Natural killer cell treated with Interleukin-12 subunit alpha and Interleukin-12 subunit beta and Interleukin-15 and Interleukin-18, amount 100 ng/mL, for 72 hours (primary cell): Measurements from ENCODE around the gene ATOX1. TPM values are rescaled to one million over a fixed set of nuclear protein-coding genes. Genes with fewer than 3 reads are reported as not detected.

ENCODE experiments used
- ATAC-seq, 2 donors: fragments of 150-1000 bp; cut with Tn5 transposase in 1 of 2; sonication (Bioruptor Pico), chemical (Tn5 transposase) in 1 of 2; 2 replicates each; pipeline ENCODE4 v1.10.0; 2021
- DNase-seq: peaks from one replicate; pipeline ENCODE4 v3.0.0; 2022; ENCODE audit warnings: low spot score
- H3K27ac Mint-ChIP-seq, 2 donors: 1 replicate in 1 of 2; 2 replicates in 1 of 2; pipeline ENCODE4 v1.8.0; 2022; ENCODE audit warnings: mixed read lengths in 2 of 2, mild to moderate bottlenecking in 1 of 2, moderate library complexity in 1 of 2
- H3K27me3 Mint-ChIP-seq, 2 donors: 1 replicate in 1 of 2; 2 replicates in 1 of 2; pipeline ENCODE4 v1.8.0; 2022; ENCODE audit warnings: mixed read lengths in 2 of 2
- H3K36me3 Mint-ChIP-seq: one replicate; pipeline ENCODE4 v1.8.0; 2022; ENCODE audit warnings: mixed read lengths
- H3K4me1 Mint-ChIP-seq, 2 donors: 1 replicate in 1 of 2; 2 replicates in 1 of 2; pipeline ENCODE4 v1.8.0; 2022; ENCODE audit warnings: low read depth in 2 of 2, mixed read lengths in 2 of 2, mild to moderate bottlenecking in 1 of 2
- H3K4me3 Mint-ChIP-seq: one replicate; pipeline ENCODE4 v1.8.0; 2022; ENCODE audit warnings: mixed read lengths
- H3K9me3 Mint-ChIP-seq: 2 replicates; pipeline ENCODE4 v1.8.0; 2022; ENCODE audit warnings: mixed read lengths
- total RNA-seq, 2 donors: library from RNA; stranded (reverse); gene quantifications; one replicate each; pipeline ENCODE4 v1.2.3, GENCODE V29; 2022

Gene ATOX1
- total RNA-seq, 2 donors from 2014 or later = 60.0 to 84.9 TPM

GRCh38 chr5:151751593-151751992 is 6.8 kb downstream of the ATOX1 start:
- H3K9me3 Mint-ChIP-seq = no peaks in the 10 kb centered on the region
- no peaks in the 10 kb centered on the region for H3K36me3 Mint-ChIP-seq
- peak overlapping the region in 1 of 2 donors; percentile 41 for H3K27ac Mint-ChIP-seq
- H3K27me3 Mint-ChIP-seq = no peaks in the 10 kb centered on the region
- DNase-seq (no peak), ATAC-seq (no peak)
- H3K4me1 Mint-ChIP-seq = peaks cover 17 to 18% of the 10 kb centered on the region in 2 donors
- H3K4me3 Mint-ChIP-seq = no peak overlapping the region

DNA sequence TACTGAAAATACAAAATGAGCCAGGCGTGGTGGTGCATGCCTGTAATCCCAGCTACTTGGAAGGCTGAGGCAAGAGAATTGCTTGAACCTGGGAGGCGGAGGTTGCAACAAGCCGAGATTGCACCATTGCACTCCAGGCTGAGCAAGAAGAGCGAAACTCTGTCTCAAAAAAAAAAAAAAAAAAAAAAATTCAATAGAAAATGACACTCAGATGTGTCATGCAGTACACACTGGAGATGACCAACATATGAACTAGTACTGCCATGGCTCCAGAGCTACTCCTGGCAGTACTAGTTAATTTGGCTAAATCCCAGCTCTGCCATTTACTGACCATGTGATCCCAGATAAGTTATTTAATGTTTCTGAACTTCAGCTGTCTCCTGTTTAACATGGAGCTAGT is 7.3 kb downstream of the ATOX1 start:
- DNase-seq (no peak), ATAC-seq (no peak)
- Mint-ChIP-seq H3K4me1 (peaks cover 15 to 18% of the 10 kb centered on the region in 2 donors), H3K9me3 (no peaks in the 10 kb centered on the region), H3K27me3 (no peaks in the 10 kb centered on the region), H3K36me3 (no peaks in the 10 kb centered on the region), H3K27ac (peak overlapping the region in 1 of 2 donors; percentile 41), H3K4me3 (no peak overlapping the region)

DNA sequence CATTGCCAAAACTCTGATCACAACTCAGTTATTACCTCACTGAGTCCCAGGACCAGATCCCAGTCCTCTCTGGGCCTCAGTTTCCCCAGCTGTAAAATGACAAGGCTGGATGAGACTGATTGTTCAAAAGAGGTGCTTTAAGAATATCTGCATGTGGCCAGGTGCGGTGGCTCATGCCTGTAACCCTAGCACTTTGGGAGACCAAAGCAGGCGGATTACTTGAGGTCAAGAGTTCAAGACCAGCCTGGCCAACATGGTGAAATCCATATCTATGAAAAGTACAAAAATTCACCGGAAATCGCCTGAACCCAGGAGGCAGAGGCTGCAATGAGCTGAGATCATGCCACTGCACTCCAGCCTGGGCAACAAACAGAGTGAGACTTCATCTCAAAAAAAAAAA is 8.3 kb downstream of the ATOX1 start:
- Mint-ChIP-seq H3K9me3 (no peaks in the 10 kb centered on the region), H3K36me3 (no peaks in the 10 kb centered on the region), H3K4me3 (no peak overlapping the region), H3K27ac (peak overlapping the region; percentile 66 to 97), H3K4me1 (peaks cover 19 to 27% of the 10 kb centered on the region in 2 donors), H3K27me3 (no peaks in the 10 kb centered on the region)
- no peak for ATAC-seq
- DNase-seq = no peak

DNA sequence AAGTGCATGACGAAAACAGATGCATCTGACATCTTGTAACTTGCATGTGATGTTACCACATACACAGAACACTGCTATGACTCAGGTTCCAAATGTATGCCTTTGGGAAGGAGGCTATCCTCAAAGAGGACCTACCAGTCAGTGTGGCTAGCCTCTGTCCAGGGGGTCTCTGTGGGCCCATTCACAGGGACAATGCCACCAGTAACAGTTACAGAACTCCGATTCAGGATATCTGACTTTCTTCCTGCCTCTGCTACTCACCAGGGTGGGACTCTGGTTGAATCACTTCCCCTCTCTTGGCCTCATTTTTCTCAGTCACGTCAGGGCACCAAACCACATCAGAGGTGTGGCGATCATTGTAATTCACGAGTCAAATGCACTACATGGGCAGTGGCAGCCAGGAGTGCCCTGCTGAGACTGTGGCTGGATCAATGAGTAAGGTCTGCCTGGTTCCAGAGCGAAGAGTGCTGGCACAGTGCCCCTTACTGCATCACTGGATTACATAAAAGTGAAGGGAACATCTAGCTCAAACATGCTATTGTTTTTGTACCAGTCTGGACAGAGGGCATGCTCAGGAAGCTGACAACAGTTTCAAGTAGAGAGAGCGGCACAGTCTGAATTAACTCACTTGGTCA is 13.2 kb downstream of the ATOX1 start:
- Mint-ChIP-seq H3K4me1 (peaks cover 42% of the 10 kb centered on the region in 2 donors), H3K4me3 (peak overlapping the region; percentile 81), H3K27ac (peak overlapping the region; percentile 84 to 86), H3K27me3 (no peaks in the 10 kb centered on the region), H3K9me3 (no peaks in the 10 kb centered on the region), H3K36me3 (peaks cover 17% of the 10 kb centered on the region)
- peak; percentile 91 to 95 for ATAC-seq
- peak; percentile 85 for DNase-seq

DNA sequence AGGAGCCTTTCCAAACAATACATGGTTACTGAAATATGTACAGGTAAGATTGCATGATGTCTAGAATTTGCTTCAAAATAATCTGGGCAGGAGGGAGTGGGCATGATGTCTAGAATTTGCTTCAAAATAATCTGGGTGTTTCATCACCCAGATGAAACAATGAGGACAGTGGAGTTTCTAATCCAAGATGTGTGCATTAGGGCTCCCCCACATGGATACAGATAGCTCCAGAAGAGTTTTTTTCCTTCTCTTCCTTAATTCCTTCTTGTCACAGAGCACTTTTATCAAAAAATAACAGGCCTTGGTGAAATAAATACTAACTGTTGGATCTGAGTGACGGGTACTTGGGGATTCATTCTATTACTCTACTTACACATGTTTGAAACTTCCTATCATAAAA is 14.9 kb downstream of the ATOX1 start:
- DNase-seq (no peak), ATAC-seq (no peak)
- no peaks in the 10 kb centered on the region for H3K27me3 Mint-ChIP-seq
- peaks cover 38 to 40% of the 10 kb centered on the region in 2 donors for H3K4me1 Mint-ChIP-seq
- peak overlapping the region; percentile 17 to 86 for H3K27ac Mint-ChIP-seq
- peaks cover 17% of the 10 kb centered on the region for H3K36me3 Mint-ChIP-seq
- no peaks in the 10 kb centered on the region for H3K9me3 Mint-ChIP-seq
- H3K4me3 Mint-ChIP-seq = peak overlapping the region; percentile 14

GRCh38 chr5:151742870-151743294 is 15.5 kb downstream of the ATOX1 start:
- DNase-seq = no peak
- no peak for ATAC-seq
- H3K4me1 Mint-ChIP-seq = peaks cover 38 to 40% of the 10 kb centered on the region in 2 donors
- H3K27ac Mint-ChIP-seq = peak overlapping the region in 1 of 2 donors; percentile 26
- H3K4me3 Mint-ChIP-seq = no peak overlapping the region
- peaks cover 17% of the 10 kb centered on the region for H3K36me3 Mint-ChIP-seq
- no peaks in the 10 kb centered on the region for H3K27me3 Mint-ChIP-seq
- no peaks in the 10 kb centered on the region for H3K9me3 Mint-ChIP-seq

DNA sequence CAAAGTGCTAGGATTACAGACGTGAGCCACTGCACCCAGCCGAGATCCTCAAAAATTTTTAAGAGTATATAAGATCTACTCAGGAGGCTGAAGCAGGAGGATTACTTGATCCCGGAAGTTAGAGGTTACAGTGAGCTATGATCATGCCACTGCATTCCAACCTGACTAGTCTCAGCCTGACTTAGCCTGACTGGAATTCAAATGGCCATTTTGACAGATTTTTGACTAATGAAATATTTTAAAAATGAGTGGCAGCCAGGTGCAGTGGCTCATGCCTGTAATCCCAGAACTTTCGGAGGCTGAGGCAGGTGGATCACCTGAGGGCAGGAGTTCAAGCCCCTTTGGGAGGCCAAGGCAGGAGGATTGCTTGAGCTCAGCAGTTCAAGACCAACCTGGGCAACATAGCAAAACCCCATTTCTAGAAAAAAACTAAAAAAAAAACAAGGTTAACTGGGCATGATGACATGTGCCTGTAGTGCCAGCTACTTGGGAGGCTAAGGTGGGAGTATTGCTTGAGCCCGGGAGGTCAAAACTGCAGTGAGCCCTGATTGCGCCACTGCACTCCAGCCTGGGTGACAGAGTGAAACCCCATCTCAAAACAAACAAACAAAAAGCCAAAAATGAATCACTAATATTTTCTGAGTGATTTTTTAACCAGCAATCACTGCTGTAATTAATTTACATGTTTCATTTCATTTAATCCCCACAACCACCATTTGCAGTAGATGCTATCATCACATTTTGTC is 16.6 kb downstream of the ATOX1 start:
- Mint-ChIP-seq H3K36me3 (peaks cover 17% of the 10 kb centered on the region), H3K4me1 (peaks cover 38 to 48% of the 10 kb centered on the region in 2 donors), H3K9me3 (no peaks in the 10 kb centered on the region), H3K4me3 (no peak overlapping the region), H3K27me3 (no peaks in the 10 kb centered on the region), H3K27ac (peak overlapping the region in 1 of 2 donors; percentile 26)
- ATAC-seq = no peak
- DNase-seq = no peak

DNA sequence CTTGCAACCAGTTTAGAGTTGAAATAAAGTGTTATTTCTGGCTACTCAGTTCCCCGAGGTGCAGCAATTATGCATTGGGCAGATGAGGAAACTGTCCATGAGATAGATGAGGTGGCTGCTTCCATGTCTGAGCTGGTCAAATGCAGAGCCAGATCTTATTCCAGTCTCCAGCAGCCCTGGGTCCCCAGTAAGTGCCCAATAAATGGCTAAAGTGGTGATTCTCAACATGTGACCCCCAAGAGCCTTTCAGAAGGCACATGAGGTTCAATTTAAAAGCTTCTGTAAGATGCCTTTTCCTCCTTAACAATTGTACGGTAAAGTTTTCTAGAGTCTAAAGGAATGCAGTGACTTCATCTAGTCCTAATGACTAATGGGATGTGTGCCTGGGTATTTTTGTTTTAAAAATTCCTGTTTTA is 17.5 kb downstream of the ATOX1 start:
- Mint-ChIP-seq H3K27me3 (no peaks in the 10 kb centered on the region), H3K36me3 (peaks cover 17% of the 10 kb centered on the region), H3K4me3 (no peak overlapping the region), H3K9me3 (no peaks in the 10 kb centered on the region), H3K4me1 (peaks cover 29 to 46% of the 10 kb centered on the region in 2 donors), H3K27ac (peak overlapping the region in 1 of 2 donors; percentile 52)
- DNase-seq (no peak), ATAC-seq (no peak)

GRCh38 chr5:151740336-151740942 is 18.0 kb downstream of the ATOX1 start:
- no peak overlapping the region for H3K4me3 Mint-ChIP-seq
- H3K4me1 Mint-ChIP-seq = peaks cover 24 to 42% of the 10 kb centered on the region in 2 donors
- no peaks in the 10 kb centered on the region for H3K27me3 Mint-ChIP-seq
- no peaks in the 10 kb centered on the region for H3K9me3 Mint-ChIP-seq
- H3K36me3 Mint-ChIP-seq = peaks cover 17% of the 10 kb centered on the region
- ATAC-seq (no peak), DNase-seq (peak; percentile 79)
- H3K27ac Mint-ChIP-seq = peak overlapping the region in 1 of 2 donors; percentile 52

DNA sequence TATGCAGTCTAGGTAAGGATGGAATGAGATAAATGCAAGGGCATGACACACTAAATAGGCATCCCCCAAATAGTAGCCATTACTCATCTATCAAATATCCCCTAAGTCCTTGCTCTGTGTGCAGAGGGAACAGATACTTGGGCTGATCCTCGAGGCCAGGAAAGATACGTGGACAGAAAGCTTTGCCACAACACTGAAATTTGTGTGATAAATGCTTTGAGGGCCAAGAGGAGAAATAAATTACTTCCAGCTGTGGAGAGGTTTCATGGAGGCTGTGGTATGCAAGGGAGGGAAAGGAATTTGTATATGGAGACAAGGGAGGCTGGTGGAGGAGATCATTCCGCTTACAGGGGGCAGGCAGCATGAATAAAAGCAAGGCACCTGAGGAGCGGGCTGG is 18.5 kb downstream of the ATOX1 start:
- H3K4me1 Mint-ChIP-seq = peaks cover 19 to 37% of the 10 kb centered on the region in 2 donors
- peaks cover 17% of the 10 kb centered on the region for H3K36me3 Mint-ChIP-seq
- no peak overlapping the region for H3K27ac Mint-ChIP-seq

GRCh38 chr5:151739395-151739794 is 19.0 kb downstream of the ATOX1 start:
- ATAC-seq (no peak), DNase-seq (no peak)
- no peak overlapping the region for H3K4me3 Mint-ChIP-seq
- peaks cover 16 to 35% of the 10 kb centered on the region in 2 donors for H3K4me1 Mint-ChIP-seq
- H3K36me3 Mint-ChIP-seq = peaks cover 17% of the 10 kb centered on the region
- H3K9me3 Mint-ChIP-seq = no peaks in the 10 kb centered on the region
- no peak overlapping the region for H3K27ac Mint-ChIP-seq
- no peaks in the 10 kb centered on the region for H3K27me3 Mint-ChIP-seq

More for the DNA sequence above, 18.5 kb downstream of the ATOX1 start:
- no peaks in the 10 kb centered on the region for H3K27me3 Mint-ChIP-seq
- H3K9me3 Mint-ChIP-seq = no peaks in the 10 kb centered on the region
- H3K4me3 Mint-ChIP-seq = no peak overlapping the region
- ATAC-seq (no peak), DNase-seq (no peak)

- Mint-ChIP-seq H3K36me3 (peaks cover 7% of the 10 kb centered on the region), H3K4me3 (no peak overlapping the region), H3K27me3 (no peaks in the 10 kb centered on the region), H3K4me1 (peaks cover 6 to 27% of the 10 kb centered on the region in 2 donors), H3K27ac (no peak overlapping the region), H3K9me3 (no peaks in the 10 kb centered on the region)
- ATAC-seq (no peak), DNase-seq (no peak)
Measured at GRCh38 chr5:151738125-151738848, 20.1 kb downstream of the ATOX1 start.

- peaks cover 1% of the 10 kb centered on the region for H3K36me3 Mint-ChIP-seq
- ATAC-seq = no peak
- no peaks in the 10 kb centered on the region for H3K9me3 Mint-ChIP-seq
- H3K4me1 Mint-ChIP-seq = peaks cover 5 to 21% of the 10 kb centered on the region in 2 donors
- no peaks in the 10 kb centered on the region for H3K27me3 Mint-ChIP-seq
- no peak overlapping the region for H3K4me3 Mint-ChIP-seq
- peak overlapping the region in 1 of 2 donors; percentile 43 for H3K27ac Mint-ChIP-seq
- DNase-seq = no peak
Measured at GRCh38 chr5:151737431-151737830, 21.0 kb downstream of the ATOX1 start.
